Measurements from ENCODE around the gene TXNRD2.

TXNRD2 gene

DNA sequence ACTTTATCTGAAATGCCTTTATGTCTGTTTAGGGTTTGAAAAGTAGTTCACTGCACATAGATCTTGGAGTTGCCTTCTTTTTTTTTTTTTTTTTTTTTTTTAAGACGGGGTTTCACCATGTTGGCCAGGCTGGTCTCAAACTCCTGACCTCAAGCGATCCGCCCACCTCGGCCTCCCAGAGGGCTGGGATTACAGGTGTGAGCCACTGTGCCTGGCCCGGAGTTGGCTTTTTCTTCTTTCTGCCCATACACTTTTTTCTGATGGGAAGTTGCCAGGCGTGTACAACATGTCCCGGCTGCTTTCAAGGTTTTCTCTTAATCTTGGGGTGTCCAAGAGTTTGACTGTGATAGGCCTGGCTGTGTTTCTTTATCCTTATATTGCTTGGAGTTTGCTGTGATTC is 74.0 kb downstream of the TXNRD2 start:
- no peaks in the 10 kb centered on the region for H3K9me3 ChIP-seq (replicated peaks; ENCODE audit: insufficient read depth, low read length)
- H2AFZ ChIP-seq (ENCODE audit: low read length) = no peak overlapping the region
- H3K79me2 ChIP-seq (ENCODE audit: low read length) = no peaks in the 10 kb centered on the region
- no peaks in the 10 kb centered on the region for H3K27me3 ChIP-seq (replicated peaks; ENCODE audit: insufficient read depth, low read length)
- no peaks in the 10 kb centered on the region for H4K20me1 ChIP-seq (ENCODE audit: insufficient read depth, low read length)
- TF ChIP-seq EZH2phosphoT487 (IDR thresholded peaks at IDR 0.05; ENCODE audit: low read length) (no peak), EZH2 (optimal IDR thresholded peaks at IDR 0.05; ENCODE audit: low read depth, low read length) (no peak), CTCF (IDR thresholded peaks at IDR 0.05; ENCODE audit: low read length) (no peak)
- H3F3A ChIP-seq (ENCODE audit: insufficient read depth, low read length) = no peaks in the 10 kb centered on the region
- no peak overlapping the region for H3K27ac ChIP-seq (ENCODE audit: low read length)
- H3K4me1 ChIP-seq (ENCODE audit: low read length) = no peaks in the 10 kb centered on the region
- no peaks in the 10 kb centered on the region for H3K36me3 ChIP-seq (replicated peaks; ENCODE audit: insufficient read depth, low read length)
- H3K9ac ChIP-seq (ENCODE audit: low read length) = no peak overlapping the region
- no peak overlapping the region for H3K4me2 ChIP-seq (ENCODE audit: low read depth, low read length)
- no peak overlapping the region for H3K4me3 ChIP-seq (ENCODE audit: low read length)
- DNase-seq = no peak
- no peaks in the 10 kb centered on the region for H3K9me2 ChIP-seq (replicated peaks; ENCODE audit: insufficient read depth, low read length)

- no peaks in the 10 kb centered on the region for H3F3A ChIP-seq (ENCODE audit: insufficient read depth, low read length)
These were observed 75.0 kb downstream of the TXNRD2 start for GRCh38 chr22:19866665-19867009.

DNA sequence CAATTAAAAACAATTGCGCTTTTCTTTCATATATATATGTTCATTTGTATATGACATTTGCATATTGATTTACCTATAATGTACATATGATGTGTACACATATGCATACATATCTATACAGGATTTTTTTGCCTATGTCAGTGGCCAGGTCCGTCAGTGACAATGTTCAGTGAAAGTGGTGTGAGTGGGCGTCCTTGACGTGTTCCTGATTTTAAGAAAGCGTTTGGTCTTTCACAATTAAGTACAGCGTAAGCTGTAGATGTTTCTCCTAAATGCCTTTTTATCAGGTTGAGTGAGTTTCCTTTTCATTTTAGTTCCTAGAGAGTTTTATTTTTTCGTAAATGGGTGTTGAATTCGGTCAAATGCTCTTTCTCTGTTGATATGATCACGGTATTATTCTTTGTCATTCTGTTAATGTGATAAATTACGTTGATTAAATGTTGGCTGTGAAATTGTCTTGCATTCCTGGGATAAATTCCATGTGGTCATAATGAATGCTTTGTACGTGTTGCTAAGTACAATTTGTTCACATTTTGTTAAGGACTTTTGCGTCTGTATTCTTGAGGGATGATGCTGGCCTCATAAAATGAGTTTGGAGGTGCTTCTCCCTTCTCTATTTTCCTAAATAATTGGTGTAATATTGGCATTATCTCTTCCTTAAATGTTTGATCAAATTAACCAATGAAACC is 76.3 kb downstream of the TXNRD2 start:
- H3K27me3 ChIP-seq (replicated peaks; ENCODE audit: insufficient read depth, low read length) = no peaks in the 10 kb centered on the region
- H3K9me2 ChIP-seq (replicated peaks; ENCODE audit: insufficient read depth, low read length) = no peaks in the 10 kb centered on the region
- no peak overlapping the region for H2AFZ ChIP-seq (ENCODE audit: low read length)
- no peaks in the 10 kb centered on the region for H3K79me2 ChIP-seq (ENCODE audit: low read length)
- no peak overlapping the region for H3K9ac ChIP-seq (ENCODE audit: low read length)
- H3K4me1 ChIP-seq (ENCODE audit: low read length) = no peaks in the 10 kb centered on the region
- no peak overlapping the region for H3K4me3 ChIP-seq (ENCODE audit: low read length)
- no peaks in the 10 kb centered on the region for H3F3A ChIP-seq (ENCODE audit: insufficient read depth, low read length)
- H4K20me1 ChIP-seq (ENCODE audit: insufficient read depth, low read length) = no peaks in the 10 kb centered on the region
- TF ChIP-seq CTCF (IDR thresholded peaks at IDR 0.05; ENCODE audit: low read length) (no peak), EZH2phosphoT487 (IDR thresholded peaks at IDR 0.05; ENCODE audit: low read length) (no peak), EZH2 (optimal IDR thresholded peaks at IDR 0.05; ENCODE audit: low read depth, low read length) (no peak)
- H3K4me2 ChIP-seq (ENCODE audit: low read depth, low read length) = no peak overlapping the region
- no peak for DNase-seq
- H3K36me3 ChIP-seq (replicated peaks; ENCODE audit: insufficient read depth, low read length) = no peaks in the 10 kb centered on the region
- no peaks in the 10 kb centered on the region for H3K9me3 ChIP-seq (replicated peaks; ENCODE audit: insufficient read depth, low read length)
- H3K27ac ChIP-seq (ENCODE audit: low read length) = no peak overlapping the region

More at GRCh38 chr22:19866665-19867009, 75.0 kb downstream of the TXNRD2 start:
- no peak overlapping the region for H3K4me3 ChIP-seq (ENCODE audit: low read length)
- no peaks in the 10 kb centered on the region for H3K9me3 ChIP-seq (replicated peaks; ENCODE audit: insufficient read depth, low read length)
- no peak overlapping the region for H2AFZ ChIP-seq (ENCODE audit: low read length)
- H3K79me2 ChIP-seq (ENCODE audit: low read length) = no peaks in the 10 kb centered on the region
- H4K20me1 ChIP-seq (ENCODE audit: insufficient read depth, low read length) = no peaks in the 10 kb centered on the region
- no peaks in the 10 kb centered on the region for H3K4me1 ChIP-seq (ENCODE audit: low read length)
- no peak overlapping the region for H3K9ac ChIP-seq (ENCODE audit: low read length)
- H3K4me2 ChIP-seq (ENCODE audit: low read depth, low read length) = no peak overlapping the region
- no peak overlapping the region for H3K27ac ChIP-seq (ENCODE audit: low read length)
- no peak for TF ChIP-seq CTCF (IDR thresholded peaks at IDR 0.05; ENCODE audit: low read length)
- no peak for TF ChIP-seq EZH2 (optimal IDR thresholded peaks at IDR 0.05; ENCODE audit: low read depth, low read length)
- no peak for TF ChIP-seq EZH2phosphoT487 (IDR thresholded peaks at IDR 0.05; ENCODE audit: low read length)
- no peak for DNase-seq
- H3K9me2 ChIP-seq (replicated peaks; ENCODE audit: insufficient read depth, low read length) = no peaks in the 10 kb centered on the region
- no peaks in the 10 kb centered on the region for H3K36me3 ChIP-seq (replicated peaks; ENCODE audit: insufficient read depth, low read length)
- H3K27me3 ChIP-seq (replicated peaks; ENCODE audit: insufficient read depth, low read length) = no peaks in the 10 kb centered on the region

All from MM.1S (cell line).